GM12874 (cell line): Measurements from ENCODE around the gene GZMM.

Experiments used
- TF ChIP-seq, protein P1 (sequence below): IDR thresholded peaks from 2 replicates; pipeline ENCODE4 v1.5.1; 2011; ENCODE audit warnings: low read depth, mild to moderate bottlenecking, control low read depth, low read length, moderate library complexity; ENCODE audit not compliant: insufficient read depth

GZMM gene

DNA sequence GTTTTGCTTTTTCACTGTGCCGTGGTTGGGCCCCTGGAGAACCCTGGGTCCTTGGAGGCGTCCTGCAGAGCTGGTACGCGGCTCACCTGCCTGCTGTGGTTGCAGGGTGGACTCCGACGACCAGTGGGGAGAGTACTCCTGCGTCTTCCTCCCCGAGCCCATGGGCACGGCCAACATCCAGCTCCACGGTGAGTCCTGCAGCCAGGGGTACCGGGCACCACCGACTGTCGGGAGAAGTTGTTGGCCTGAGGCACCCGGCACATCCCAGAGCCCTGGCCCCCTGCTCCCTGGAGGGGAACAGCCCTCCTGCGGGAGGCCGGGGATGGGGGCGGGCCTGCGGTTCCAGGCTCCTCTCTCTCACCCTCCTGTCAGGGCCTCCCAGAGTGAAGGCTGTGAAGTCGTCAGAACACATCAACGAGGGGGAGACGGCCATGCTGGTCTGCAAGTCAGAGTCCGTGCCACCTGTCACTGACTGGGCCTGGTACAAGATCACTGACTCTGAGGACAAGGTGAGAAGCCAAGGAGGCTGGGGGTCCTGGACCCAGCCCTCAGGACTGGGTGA is 36.5 kb downstream of the GZMM start:
- TF ChIP-seq, protein P1, sequence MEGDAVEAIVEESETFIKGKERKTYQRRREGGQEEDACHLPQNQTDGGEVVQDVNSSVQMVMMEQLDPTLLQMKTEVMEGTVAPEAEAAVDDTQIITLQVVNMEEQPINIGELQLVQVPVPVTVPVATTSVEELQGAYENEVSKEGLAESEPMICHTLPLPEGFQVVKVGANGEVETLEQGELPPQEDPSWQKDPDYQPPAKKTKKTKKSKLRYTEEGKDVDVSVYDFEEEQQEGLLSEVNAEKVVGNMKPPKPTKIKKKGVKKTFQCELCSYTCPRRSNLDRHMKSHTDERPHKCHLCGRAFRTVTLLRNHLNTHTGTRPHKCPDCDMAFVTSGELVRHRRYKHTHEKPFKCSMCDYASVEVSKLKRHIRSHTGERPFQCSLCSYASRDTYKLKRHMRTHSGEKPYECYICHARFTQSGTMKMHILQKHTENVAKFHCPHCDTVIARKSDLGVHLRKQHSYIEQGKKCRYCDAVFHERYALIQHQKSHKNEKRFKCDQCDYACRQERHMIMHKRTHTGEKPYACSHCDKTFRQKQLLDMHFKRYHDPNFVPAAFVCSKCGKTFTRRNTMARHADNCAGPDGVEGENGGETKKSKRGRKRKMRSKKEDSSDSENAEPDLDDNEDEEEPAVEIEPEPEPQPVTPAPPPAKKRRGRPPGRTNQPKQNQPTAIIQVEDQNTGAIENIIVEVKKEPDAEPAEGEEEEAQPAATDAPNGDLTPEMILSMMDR = no peak

DNA sequence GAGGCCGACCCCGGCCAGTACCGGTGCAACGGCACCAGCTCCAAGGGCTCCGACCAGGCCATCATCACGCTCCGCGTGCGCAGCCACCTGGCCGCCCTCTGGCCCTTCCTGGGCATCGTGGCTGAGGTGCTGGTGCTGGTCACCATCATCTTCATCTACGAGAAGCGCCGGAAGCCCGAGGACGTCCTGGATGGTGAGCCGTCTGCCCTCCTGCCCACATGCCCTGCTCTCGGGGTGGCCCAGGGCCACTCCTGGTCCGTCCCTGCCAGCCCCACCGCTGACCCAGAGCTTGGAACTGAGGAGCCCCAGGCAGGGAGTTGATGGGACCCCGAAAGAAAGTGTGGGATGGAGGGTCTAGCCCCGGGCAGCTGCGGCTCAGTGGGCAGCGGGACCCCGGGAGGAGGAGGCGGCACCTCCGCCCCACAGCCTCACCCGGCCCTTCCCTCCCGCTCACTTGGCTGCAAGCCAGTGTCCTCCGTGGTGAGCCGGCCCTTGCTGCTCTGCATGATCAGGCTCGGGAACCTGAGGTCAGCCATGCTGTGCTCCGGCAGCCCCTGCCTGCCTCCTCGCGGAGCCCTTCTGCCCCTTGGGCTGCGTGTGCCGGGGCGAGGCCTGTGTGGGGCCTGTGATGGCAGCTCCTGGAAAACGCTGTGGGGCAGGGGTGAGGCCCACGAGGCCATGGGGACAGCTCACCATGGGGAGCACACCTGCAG is 37.7 kb downstream of the GZMM start:
- TF ChIP-seq, protein P1 = no peak

DNA sequence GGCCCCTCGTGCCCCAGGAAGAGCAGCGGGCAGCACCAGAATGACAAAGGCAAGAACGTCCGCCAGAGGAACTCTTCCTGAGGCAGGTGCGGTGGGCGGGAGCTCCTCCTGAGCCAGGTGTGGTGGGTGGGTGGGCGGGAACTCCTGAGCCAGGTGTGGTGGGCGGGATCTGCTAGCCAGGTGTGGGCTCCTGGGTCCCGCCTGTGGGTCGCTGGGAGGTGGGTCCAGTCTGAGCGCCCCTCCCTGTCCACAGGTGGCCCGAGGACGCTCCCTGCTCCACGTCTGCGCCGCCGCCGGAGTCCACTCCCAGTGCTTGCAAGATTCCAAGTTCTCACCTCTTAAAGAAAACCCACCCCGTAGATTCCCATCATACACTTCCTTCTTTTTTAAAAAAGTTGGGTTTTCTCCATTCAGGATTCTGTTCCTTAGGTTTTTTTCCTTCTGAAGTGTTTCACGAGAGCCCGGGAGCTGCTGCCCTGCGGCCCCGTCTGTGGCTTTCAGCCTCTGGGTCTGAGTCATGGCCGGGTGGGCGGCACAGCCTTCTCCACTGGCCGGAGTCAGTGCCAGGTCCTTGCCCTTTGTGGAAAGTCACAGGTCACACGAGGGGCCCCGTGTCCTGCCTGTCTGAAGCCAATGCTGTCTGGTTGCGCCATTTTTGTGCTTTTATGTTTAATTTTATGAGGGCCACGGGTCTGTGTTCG is 38.8 kb downstream of the GZMM start:
- TF ChIP-seq, protein P1 = no peak

DNA sequence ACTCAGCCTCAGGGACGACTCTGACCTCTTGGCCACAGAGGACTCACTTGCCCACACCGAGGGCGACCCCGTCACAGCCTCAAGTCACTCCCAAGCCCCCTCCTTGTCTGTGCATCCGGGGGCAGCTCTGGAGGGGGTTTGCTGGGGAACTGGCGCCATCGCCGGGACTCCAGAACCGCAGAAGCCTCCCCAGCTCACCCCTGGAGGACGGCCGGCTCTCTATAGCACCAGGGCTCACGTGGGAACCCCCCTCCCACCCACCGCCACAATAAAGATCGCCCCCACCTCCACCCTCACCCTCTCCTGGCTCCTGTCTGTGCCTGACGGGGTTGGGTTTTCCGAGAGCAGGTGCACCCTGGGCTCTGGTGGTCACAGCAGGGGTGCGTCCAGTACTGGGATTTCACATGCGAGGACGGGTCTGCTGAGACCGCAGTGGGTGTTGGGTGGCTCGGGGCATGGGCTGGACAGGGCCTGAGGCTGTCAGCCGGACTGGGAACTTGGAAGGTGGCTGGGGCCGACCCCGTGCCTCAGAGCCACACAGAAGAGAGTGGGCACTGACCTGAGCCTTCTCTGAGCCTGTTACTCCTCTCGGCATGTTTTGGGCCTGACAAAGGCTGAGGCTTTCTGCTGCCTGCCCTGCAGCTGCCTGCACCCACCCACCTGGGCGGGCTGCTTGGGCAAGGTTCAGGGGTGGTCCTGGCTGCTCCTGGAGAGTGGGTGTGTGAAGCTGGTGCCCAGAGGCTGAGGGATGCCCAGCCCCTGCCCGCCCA is 39.5 kb downstream of the GZMM start:
- TF ChIP-seq, protein P1 = no peak

GRCh38 chr19:583968-584239 is 40.1 kb downstream of the GZMM start:
- TF ChIP-seq, protein P1 = no peak

DNA sequence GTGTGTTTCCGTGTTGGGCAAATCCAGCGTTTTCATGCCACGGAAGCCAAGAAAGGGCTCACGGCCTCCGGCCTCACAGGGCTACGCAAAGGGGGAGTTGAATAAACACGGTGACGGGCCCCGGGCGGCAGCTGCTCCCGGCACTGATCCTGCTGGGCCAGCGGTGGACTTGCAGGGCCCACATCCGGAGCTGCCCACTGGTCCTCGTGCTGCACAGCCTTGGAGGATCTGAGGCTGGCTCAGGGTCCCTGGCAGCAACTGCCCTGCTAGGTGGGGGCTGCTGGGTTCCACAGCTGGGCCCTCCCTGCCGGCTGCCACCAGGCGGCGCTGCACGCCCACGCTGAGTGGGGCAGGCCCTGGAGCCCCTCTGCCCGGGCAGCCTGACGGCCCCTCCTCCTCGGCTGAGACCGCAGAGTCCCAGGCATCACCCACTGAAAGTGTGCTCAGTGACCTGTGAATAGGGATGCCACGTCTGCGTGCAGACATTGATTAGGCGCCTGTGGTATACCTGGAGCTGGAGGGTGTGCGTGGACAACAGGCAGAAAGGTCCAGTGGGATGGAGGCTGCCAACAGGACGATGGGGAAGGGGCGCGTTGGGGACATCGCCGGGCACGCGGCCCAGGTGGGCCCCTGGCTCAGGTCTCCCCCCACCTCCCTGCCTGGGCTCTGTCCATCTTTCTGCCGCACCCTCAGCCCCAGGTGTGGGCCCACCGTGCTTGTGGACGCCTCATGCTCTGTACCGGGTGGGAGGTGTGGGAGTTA is 40.6 kb downstream of the GZMM start:
- TF ChIP-seq, protein P1 = peak; percentile 99
